PC-9 (cell line): ENCODE measurements around the gene LRRK1. TPM values are rescaled to one million over a fixed set of nuclear protein-coding genes. Genes with fewer than 3 reads are reported as not detected.

ENCODE experiments used
- BruUV-seq: library from RNA; stranded (reverse); fragments of 400-500 nt; replicated peaks from 2 replicates; lab custom pipeline; 2021; lab: Mats Ljungman, UMichigan
- CTCF ChIA-PET: fragments of 300-600 bp; sonication (Branson Sonifier 250); formaldehyde crosslinking; loops from one replicate; lab custom pipeline; 2022; ENCODE audit warnings: antibody characterized with exemption; lab: Charles Lee
- POLR2A ChIA-PET: fragments of 300-600 bp; sonication (Branson Sonifier 250); formaldehyde crosslinking; loops from one replicate; lab custom pipeline; 2022; ENCODE audit warnings: antibody characterized with exemption; ENCODE audit not compliant: unreplicated experiment; lab: Charles Lee
- DNase-seq, 2 experiments: peaks; one replicate each; pipeline versions ENCODE4 v3.0.0 to v3.0.0-alpha.2; 2015 to 2022; ENCODE audit warnings: mixed read lengths in 1 of 2
- H2AFZ ChIP-seq: fragments of 200-600 bp; sonication (generic); 2 replicates; pipeline ENCODE4 v1.8.1; 2017; ENCODE audit warnings: antibody characterized with exemption
- H3F3A ChIP-seq: fragments of 200-600 bp; sonication (generic); 2 replicates; pipeline ENCODE4 v1.8.1; 2017; ENCODE audit warnings: antibody characterized with exemption, mild to moderate bottlenecking, low read depth; ENCODE audit not compliant: insufficient read depth
- H3K27ac ChIP-seq: fragments of 200-600 bp; sonication (generic); 2 replicates; pipeline ENCODE4 v1.6.1; 2016; ENCODE audit warnings: mixed run types
- H3K27me3 ChIP-seq: fragments of 200-600 bp; sonication (generic); 2 replicates; pipeline ENCODE4 v1.6.1; 2016; ENCODE audit warnings: low read depth, mixed run types; ENCODE audit not compliant: insufficient read depth
- H3K36me3 ChIP-seq: fragments of 200-600 bp; sonication (generic); 2 replicates; pipeline ENCODE4 v1.6.1; 2016; ENCODE audit warnings: low read depth, mixed run types
- H3K4me1 ChIP-seq: fragments of 200-600 bp; sonication (generic); replicated peaks from 2 replicates; pipeline ENCODE4 v1.6.1; 2016; ENCODE audit warnings: mixed run types; ENCODE audit not compliant: insufficient read depth
- H3K4me2 ChIP-seq: fragments of 200-600 bp; sonication (generic); 2 replicates; pipeline ENCODE4 v1.6.1; 2017; ENCODE audit warnings: mixed run types
- H3K4me3 ChIP-seq: fragments of 200-600 bp; sonication (generic); 2 replicates; pipeline ENCODE4 v1.6.1; 2016; ENCODE audit warnings: mixed run types
- H3K79me2 ChIP-seq: fragments of 200-600 bp; sonication (generic); 2 replicates; pipeline ENCODE4 v1.6.1; 2017; ENCODE audit warnings: low read depth, mixed run types
- H3K9me2 ChIP-seq: fragments of 200-600 bp; sonication (generic); 2 replicates; pipeline ENCODE4 v1.8.1; 2017; ENCODE audit warnings: mild to moderate bottlenecking; ENCODE audit not compliant: insufficient read depth
- H3K9me3 ChIP-seq: fragments of 200-600 bp; sonication (generic); 2 replicates; pipeline ENCODE4 v1.8.1; 2016; ENCODE audit warnings: low read depth; ENCODE audit not compliant: insufficient read depth
- H4K20me1 ChIP-seq: fragments of 200-600 bp; sonication (generic); 2 replicates; pipeline ENCODE4 v1.8.1; 2017; ENCODE audit not compliant: insufficient read depth
- CTCF ChIP-seq: fragments of 200-600 bp; sonication (generic); conservative IDR thresholded peaks from 2 replicates; pipeline ENCODE4 v1.6.1; 2017; ENCODE audit warnings: mixed run types, antibody characterized with exemption, mild to moderate bottlenecking, moderate library complexity
- EZH2 ChIP-seq: fragments of 200-600 bp; sonication (generic); IDR thresholded peaks from 2 replicates; pipeline ENCODE4 v1.8.0; 2017; ENCODE audit warnings: antibody characterized with exemption, low read depth
- intact Hi-C: fragments of 100-400 bp; cut with micrococcal nuclease; formaldehyde crosslinking; loops from one replicate; pipeline ENCODE4 v1.10.0; 2022; ENCODE audit not compliant: unreplicated experiment
- total RNA-seq: library from RNA; stranded (reverse); gene quantifications from 2 replicates; pipeline ENCODE4 v1.2.3, GENCODE V29; 2021

The LRRK1 gene
- total RNA-seq, 1 experiment from 2014 or later: 15.7 TPM

GRCh38 chr15:101024706-101025500 lies 105.7 kb downstream of the LRRK1 start:
- Histone ChIP-seq H3F3A (no peaks in the 10 kb centered on the region), H3K9me2 (no peaks in the 10 kb centered on the region), H3K79me2 (no peaks in the 10 kb centered on the region), H3K27me3 (no peaks in the 10 kb centered on the region), H3K27ac (no peak overlapping the region), H4K20me1 (no peaks in the 10 kb centered on the region), H2AFZ (no peak overlapping the region), H3K4me1 (no peaks in the 10 kb centered on the region), H3K9me3 (no peaks in the 10 kb centered on the region), H3K36me3 (no peaks in the 10 kb centered on the region), H3K4me2 (no peak overlapping the region), H3K4me3 (no peak overlapping the region)
- no TSS peak for BruUV-seq
- ChIA-PET CTCF (no interaction called here), POLR2A (no interaction called here)
- DNase-seq: no peak
- intact Hi-C loops: no loop called here
- TF ChIP-seq CTCF (no peak), EZH2 (no peak)

GRCh38 chr15:101025501-101025885 lies 106.3 kb downstream of the LRRK1 start:
- intact Hi-C loops: no loop called here
- BruUV-seq: no TSS peak
- no peaks in the 10 kb centered on the region for H3F3A ChIP-seq
- H3K4me3 ChIP-seq: no peak overlapping the region
- H3K4me2 ChIP-seq: no peak overlapping the region
- no peaks in the 10 kb centered on the region for H3K9me2 ChIP-seq
- H2AFZ ChIP-seq: no peak overlapping the region
- DNase-seq: no peak
- H3K36me3 ChIP-seq: no peaks in the 10 kb centered on the region
- no peaks in the 10 kb centered on the region for H3K9me3 ChIP-seq
- no peaks in the 10 kb centered on the region for H3K27me3 ChIP-seq
- no peak for TF ChIP-seq CTCF
- no peak for TF ChIP-seq EZH2
- H3K79me2 ChIP-seq: no peaks in the 10 kb centered on the region
- H4K20me1 ChIP-seq: no peaks in the 10 kb centered on the region
- no peak overlapping the region for H3K27ac ChIP-seq
- ChIA-PET CTCF (interaction anchor here (1.1 kb wide), 1 partner anchor 401 kb away, joined by 5 read pairs; no protein-coding TSS in a partner anchor), POLR2A (no interaction called here)
- no peaks in the 10 kb centered on the region for H3K4me1 ChIP-seq

- H3K4me3 ChIP-seq: no peak overlapping the region
- H3K9me2 ChIP-seq: no peaks in the 10 kb centered on the region
- no peaks in the 10 kb centered on the region for H3K4me1 ChIP-seq
- no peaks in the 10 kb centered on the region for H4K20me1 ChIP-seq
- no peak overlapping the region for H3K4me2 ChIP-seq
- intact Hi-C loops: no loop called here
- no peak for TF ChIP-seq EZH2
- no peak for TF ChIP-seq CTCF
- H3K9me3 ChIP-seq: no peaks in the 10 kb centered on the region
- no peaks in the 10 kb centered on the region for H3K36me3 ChIP-seq
- no peak for DNase-seq
- BruUV-seq: no TSS peak
- H2AFZ ChIP-seq: no peak overlapping the region
- H3K79me2 ChIP-seq: no peaks in the 10 kb centered on the region
- H3F3A ChIP-seq: no peaks in the 10 kb centered on the region
- POLR2A ChIA-PET: no interaction called here
- H3K27me3 ChIP-seq: no peaks in the 10 kb centered on the region
- no peak overlapping the region for H3K27ac ChIP-seq
- CTCF ChIA-PET: interaction anchor here (1.1 kb wide), 1 partner anchor 402 kb away, joined by 5 read pairs; no protein-coding TSS in a partner anchor
Observed at GRCh38 chr15:101025896-101026631, 106.9 kb downstream of the LRRK1 start.
